Vagina (tissue), 2 donors: Measurements from ENCODE around the gene DCHS2.

Experiments
- POLR2A ChIP-seq, 2 donors: fragments of 450-650 bp; IDR thresholded peaks; one replicate each; pipeline ENCODE4 v1.6.1; 2017; ENCODE audit warnings: antibody characterized with exemption in 2 of 2, mild to moderate bottlenecking in 2 of 2, moderate library complexity in 2 of 2
- TF ChIP-seq, protein P1 (sequence below), 3 experiments: fragments of 450-650 bp in 2 of 3; fragments of 200-600 bp in 1 of 3; sonication (generic) in 1 of 3; IDR thresholded peaks; one replicate each; pipeline ENCODE4 v1.5.1; 2017 to 2019; ENCODE audit warnings: antibody characterized with exemption in 3 of 3, mild to moderate bottlenecking in 2 of 3, moderate library complexity in 2 of 3

DNA sequence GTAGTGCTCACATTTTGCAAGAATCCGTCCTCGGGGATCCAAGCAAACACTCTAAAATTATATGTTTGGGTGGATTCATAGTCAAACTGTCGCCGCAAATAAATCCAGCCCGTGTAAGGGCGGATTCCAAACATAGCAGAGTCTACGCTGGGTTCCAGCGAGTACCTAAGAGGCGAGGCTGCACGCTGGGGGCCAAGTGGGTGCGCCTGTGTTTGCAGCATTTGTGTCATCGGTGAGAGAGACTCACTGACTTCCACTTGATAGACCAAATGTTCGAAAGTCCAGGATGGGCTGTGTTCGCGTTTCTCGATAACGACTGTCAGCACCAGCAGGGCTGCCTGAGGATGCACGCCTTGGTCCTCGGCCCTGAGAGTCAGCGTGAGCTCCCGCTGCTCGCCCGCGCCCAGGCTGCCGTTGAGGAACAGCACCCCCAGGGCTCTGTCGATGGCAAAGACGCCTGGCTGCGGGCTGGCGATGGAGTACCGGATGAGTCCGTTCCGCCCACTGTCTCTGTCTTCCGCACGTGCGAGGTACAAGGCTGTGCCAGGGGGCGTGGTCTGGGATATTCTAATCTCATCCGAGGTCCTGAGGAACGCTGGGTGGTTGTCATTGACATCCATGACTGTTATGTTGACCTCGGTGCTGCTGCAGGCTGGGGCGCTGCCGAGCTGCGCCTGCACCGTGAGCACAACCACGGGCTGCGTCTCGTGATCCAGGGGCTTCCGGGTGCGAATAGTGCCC is 158.7 kb downstream of the DCHS2 start:
- TF ChIP-seq POLR2A (IDR thresholded peaks at IDR 0.05): no peak
- TF ChIP-seq, protein P1, sequence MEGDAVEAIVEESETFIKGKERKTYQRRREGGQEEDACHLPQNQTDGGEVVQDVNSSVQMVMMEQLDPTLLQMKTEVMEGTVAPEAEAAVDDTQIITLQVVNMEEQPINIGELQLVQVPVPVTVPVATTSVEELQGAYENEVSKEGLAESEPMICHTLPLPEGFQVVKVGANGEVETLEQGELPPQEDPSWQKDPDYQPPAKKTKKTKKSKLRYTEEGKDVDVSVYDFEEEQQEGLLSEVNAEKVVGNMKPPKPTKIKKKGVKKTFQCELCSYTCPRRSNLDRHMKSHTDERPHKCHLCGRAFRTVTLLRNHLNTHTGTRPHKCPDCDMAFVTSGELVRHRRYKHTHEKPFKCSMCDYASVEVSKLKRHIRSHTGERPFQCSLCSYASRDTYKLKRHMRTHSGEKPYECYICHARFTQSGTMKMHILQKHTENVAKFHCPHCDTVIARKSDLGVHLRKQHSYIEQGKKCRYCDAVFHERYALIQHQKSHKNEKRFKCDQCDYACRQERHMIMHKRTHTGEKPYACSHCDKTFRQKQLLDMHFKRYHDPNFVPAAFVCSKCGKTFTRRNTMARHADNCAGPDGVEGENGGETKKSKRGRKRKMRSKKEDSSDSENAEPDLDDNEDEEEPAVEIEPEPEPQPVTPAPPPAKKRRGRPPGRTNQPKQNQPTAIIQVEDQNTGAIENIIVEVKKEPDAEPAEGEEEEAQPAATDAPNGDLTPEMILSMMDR (IDR thresholded peaks at IDR 0.05): no peak
